ENCODE measurements around the gene PTPA.

PTPA gene

GRCh38 chr9:129131300-129132145 lies 20.3 kb downstream of the PTPA start:
- FAIRE-seq (peak; percentile 82), DNase-seq (ENCODE audit: extremely low spot score, insufficient read length, low read depth) (peak; percentile 80)

GRCh38 chr9:129133082-129133481 lies 21.9 kb downstream of the PTPA start:
- DNase-seq (ENCODE audit: extremely low spot score, insufficient read length, low read depth) (no peak), FAIRE-seq (no peak)

GRCh38 chr9:129135476-129135875 lies 24.3 kb downstream of the PTPA start:
- FAIRE-seq = no peak

GRCh38 chr9:129136446-129137035 lies 25.3 kb downstream of the PTPA start:
- FAIRE-seq = no peak
- DNase-seq (ENCODE audit: extremely low spot score, insufficient read length, low read depth) = no peak

More at GRCh38 chr9:129135476-129135875, 24.3 kb downstream of the PTPA start:
- DNase-seq (ENCODE audit: extremely low spot score, insufficient read length, low read depth) = no peak

DNA sequence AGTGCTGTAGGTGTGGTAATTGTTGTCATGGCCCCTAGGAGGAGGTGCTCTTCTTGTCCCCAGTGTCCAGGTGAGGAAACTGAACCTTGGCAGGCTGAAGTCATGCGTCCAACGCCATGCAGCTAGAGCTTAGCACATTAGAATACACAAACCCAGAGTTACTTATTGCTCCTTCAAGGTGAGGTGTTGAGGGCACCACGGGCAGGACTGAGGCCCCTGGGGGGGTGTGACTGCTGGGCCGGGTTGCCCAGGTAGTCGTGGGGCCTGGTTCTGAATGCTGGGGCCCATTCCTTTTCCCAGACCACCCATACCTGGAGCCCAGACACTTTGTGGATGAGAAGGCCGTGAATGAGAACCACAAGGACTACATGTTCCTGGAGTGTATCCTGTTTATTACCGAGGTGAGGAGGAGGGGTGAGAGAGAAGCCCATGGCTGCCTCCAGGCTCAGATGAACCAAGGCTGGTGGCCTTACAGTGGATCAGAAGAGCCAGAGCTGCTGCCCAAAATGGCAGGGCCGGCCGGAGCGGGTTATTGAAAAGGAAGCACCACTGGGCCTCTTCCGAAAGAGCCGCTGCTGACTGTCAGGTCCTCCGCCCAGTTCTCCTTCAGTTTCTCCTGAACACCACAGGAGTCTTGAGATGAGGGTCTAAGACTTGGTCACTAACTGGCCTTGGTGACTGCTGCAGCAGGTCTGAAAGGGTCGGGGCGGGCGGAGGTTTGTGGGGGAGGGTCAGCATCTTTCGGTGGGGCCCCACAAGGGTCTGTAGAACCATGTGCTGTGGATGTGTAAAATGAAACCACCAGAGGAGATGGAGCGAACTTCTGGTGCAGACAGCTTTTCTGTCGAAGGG lies 26.3 kb downstream of the PTPA start:
- DNase-seq (ENCODE audit: extremely low spot score, insufficient read length, low read depth) (no peak), FAIRE-seq (no peak)

DNA sequence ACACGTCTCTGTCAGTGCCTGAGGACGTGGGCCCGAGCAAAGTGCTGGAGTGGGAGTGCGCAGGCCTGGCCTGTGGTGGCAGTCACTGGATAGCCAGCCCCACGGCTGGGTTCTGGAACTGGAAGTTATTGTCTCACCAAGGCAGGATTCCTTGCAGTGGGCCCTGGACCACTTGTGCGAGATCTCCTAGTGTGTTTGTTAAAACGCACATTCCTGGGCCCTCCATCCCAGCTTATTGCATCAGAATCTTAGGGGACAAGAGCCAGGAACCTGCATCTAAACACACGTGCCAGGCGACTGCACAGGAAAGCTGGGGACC lies 26.9 kb downstream of the PTPA start:
- DNase-seq (ENCODE audit: extremely low spot score, insufficient read length, low read depth) (no peak), FAIRE-seq (no peak)

DNA sequence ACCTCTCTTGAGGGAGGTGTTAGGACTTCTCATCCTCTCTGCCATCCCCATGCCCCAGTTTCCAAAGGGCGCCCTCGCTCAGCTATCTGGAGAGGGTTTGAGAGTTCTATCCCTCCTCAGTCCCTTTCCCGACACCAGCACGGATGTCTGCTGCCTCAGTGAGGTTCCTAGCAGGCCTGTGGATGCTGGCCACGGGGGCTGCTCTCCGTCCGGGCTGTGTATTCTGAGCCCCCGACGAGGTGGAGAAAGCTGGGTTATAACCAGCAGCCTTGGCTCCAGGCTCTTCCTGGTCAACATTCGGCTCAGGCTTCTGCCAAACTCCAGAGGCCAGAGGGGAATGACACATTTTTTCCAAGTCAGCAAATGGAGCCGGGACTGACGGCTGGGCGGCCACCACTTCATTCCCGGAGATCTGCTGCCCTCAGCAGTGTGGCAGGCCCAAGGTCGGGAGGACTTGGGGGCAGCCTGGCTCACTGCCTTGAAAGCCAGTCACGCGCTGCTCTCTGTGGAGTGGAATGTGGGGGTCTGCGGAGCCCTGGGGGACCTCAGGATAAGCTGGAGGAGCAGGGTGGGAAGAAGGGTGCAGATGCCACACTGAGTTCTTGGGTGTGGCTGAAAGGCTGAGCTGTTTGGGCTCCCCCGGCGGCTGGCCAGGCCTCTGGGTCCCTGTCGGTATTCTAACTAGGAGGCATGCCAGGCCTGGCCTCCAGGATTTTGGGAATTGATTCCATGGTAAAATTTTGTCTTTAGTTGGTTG lies 27.4 kb downstream of the PTPA start:
- DNase-seq (ENCODE audit: extremely low spot score, insufficient read length, low read depth) (no peak), FAIRE-seq (no peak)

GRCh38 chr9:129139233-129139992 lies 28.2 kb downstream of the PTPA start:
- no peak for DNase-seq (ENCODE audit: extremely low spot score, insufficient read length, low read depth)
- peak; percentile 97 for FAIRE-seq

- DNase-seq (ENCODE audit: extremely low spot score, insufficient read length, low read depth) = peak; percentile 83
- FAIRE-seq = peak; percentile 96
Observed at GRCh38 chr9:129139993-129140396, 28.8 kb downstream of the PTPA start.

- DNase-seq (ENCODE audit: extremely low spot score, insufficient read length, low read depth) (no peak), FAIRE-seq (no peak)
Observed at GRCh38 chr9:129140397-129141065, 29.3 kb downstream of the PTPA start.

DNA sequence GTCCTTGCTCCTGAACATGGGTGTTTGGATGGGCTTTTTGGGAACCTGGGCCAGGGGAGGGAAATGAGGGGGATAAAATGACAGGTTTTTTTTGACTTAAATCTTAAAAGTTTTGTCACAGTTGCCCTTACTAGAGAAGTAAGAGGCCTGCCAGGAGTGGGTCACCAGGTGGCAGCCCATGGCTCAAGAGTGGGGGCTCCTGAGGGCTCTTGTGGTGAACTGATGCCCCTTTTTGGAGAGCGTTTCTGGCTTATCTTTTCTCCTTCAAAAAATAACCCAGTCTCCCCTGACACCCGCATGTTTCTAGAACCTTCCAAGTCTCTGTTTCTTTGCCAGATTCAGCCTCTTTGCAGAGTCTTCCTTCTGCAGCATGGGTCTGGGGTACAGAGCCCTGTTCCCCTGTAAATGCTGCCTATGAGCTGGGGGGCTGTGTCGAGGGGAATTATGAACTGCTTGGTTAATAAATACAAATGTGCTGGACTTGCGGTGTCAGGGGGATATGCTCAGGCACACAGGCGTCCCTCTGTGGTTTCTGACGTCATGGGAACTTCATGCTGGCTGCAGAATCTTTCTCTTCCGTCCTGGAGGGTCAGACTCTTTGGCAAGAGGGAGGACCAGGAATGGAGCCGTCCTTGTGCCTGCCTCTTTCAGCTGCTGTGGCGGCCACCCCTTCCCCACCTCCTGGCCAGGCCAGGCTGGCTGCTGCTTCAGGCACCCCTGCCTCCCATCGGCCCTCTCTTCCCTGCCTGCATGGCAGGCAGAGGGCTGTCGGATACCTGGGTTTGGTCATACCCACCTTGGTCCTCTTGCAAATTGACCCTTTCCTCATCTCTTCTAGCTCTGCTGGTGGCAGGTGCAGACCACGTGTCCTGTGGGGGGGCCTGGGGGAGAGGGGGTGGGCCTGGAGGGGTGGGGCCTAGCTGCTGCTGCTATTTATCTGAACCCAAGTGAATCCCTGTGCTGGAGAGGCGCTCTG lies 30.1 kb downstream of the PTPA start:
- DNase-seq (ENCODE audit: extremely low spot score, insufficient read length, low read depth) = no peak
- FAIRE-seq = peak; percentile 96

- no peak for FAIRE-seq
- DNase-seq (ENCODE audit: extremely low spot score, insufficient read length, low read depth) = no peak
Observed at GRCh38 chr9:129142138-129142935, 31.1 kb downstream of the PTPA start.

GRCh38 chr9:129143031-129143927 lies 32.1 kb downstream of the PTPA start:
- DNase-seq (ENCODE audit: extremely low spot score, insufficient read length, low read depth) (peak; percentile 75), FAIRE-seq (peak; percentile 92)

- no peak for FAIRE-seq
- DNase-seq (ENCODE audit: extremely low spot score, insufficient read length, low read depth) = no peak
Observed at GRCh38 chr9:129145316-129145715, 34.1 kb downstream of the PTPA start.

DNA sequence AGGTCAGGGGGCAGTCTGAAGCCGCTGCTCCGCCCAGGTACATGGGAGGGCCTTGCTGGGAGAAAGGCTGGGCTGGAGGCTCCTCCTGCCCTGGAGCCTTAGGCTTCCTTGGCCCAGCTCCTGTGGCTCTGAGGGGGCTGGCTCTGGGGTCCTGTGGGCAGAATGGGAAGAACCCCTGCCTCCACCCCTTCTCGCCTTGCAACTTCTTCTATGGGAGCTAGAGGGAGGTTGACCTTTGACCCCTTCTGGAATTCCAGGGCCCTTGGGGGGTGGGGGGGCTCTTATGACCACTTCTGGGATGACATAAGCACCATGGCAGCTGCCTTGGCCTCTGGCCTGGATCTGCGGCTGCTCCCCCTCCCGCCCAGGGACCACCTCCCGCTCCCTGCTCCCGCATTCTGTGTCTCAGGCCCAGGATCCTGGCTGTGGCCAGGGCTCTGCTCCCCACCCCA lies 34.7 kb downstream of the PTPA start:
- FAIRE-seq (no peak), DNase-seq (ENCODE audit: extremely low spot score, insufficient read length, low read depth) (no peak)

DNA sequence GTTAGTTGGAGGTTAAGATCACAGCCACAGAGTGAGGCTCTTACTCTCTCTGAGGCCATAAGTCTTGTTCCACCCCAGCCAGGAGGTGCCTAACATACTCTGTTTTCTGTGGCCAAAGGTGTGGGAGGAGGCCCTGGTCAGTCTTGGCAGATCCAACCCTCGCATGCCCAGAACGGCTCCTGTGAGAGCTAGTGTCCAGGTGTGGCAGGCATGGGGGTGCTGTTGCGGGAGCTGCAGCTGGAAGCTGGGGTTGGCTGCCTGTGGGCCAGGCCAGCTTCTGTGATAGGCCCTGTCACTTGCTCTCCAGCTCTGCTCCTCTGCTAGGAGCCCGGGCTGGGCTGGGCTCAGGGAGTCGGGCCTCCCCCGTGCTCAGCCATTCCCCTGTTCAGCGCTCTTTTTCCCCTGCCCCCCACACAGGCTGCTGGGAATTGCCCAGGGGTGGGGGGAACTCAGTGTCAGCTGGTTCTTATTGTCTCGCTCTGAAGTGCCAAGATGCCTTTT lies 35.3 kb downstream of the PTPA start:
- no peak for DNase-seq (ENCODE audit: extremely low spot score, insufficient read length, low read depth)

More for the DNA sequence above, 35.3 kb downstream of the PTPA start:
- no peak for FAIRE-seq
